ENCODE results near the gene C22orf23.

Gene C22orf23

DNA sequence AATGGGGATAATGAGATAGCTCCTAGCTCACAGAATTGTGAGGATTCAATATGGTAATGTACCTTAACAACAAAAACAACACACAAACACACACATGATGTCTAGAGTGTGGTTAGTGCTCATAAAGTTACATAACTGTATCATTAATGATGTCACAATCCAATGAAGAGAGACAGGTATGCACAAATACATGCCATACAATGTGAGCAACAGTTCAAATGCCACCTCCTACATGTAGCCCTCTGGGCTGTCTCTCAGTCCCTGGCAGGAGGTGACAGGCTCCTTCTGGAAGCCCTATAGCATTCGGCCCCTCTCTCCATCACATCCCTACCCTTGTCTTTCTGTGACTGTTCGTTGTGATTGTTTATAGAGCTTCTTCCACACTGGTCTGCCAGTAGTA is 55.6 kb downstream of the C22orf23 start:
- DNase-seq (ENCODE audit: low read depth) = no peak

DNA sequence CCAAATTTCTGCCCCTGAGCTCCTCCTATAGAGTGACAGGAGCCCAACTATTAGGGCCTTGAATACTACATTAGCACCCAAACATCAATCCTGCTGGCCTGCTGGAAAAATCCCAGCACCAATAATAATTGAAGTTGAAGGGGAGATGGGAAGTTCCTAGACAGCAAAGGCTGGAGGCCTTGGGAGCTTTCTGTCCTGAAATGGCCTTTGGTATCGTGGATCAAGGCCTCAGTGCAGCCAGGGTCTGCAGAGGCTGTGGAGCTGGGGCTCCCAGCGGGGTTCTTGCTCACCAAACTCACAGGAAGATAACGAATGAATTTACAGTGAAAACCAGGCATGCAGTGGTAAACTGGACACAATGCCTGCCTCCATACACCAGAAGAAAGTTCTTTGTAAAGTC is 56.5 kb downstream of the C22orf23 start:
- no peak for DNase-seq (ENCODE audit: low read depth)

DNA sequence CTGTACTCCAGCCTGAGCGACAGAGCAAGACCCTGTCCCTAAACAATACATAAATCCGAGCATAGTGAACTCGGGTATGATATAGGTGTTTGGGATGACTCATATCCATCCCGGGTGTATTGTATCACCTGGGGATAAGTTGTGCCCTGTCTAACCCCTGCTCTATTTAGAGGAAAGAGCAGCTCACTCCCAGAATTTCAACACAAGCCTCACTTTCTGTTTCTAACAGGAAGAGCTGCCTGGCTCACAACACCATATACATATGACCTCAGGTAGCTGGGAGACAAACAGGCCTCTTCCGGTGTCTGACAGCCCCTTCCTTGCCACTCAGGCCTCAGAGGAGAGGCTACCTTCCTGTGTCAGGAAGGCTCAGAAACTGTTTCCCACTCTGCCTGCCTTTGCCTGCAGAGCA is 57.2 kb downstream of the C22orf23 start:
- DNase-seq (ENCODE audit: low read depth) = no peak

DNA sequence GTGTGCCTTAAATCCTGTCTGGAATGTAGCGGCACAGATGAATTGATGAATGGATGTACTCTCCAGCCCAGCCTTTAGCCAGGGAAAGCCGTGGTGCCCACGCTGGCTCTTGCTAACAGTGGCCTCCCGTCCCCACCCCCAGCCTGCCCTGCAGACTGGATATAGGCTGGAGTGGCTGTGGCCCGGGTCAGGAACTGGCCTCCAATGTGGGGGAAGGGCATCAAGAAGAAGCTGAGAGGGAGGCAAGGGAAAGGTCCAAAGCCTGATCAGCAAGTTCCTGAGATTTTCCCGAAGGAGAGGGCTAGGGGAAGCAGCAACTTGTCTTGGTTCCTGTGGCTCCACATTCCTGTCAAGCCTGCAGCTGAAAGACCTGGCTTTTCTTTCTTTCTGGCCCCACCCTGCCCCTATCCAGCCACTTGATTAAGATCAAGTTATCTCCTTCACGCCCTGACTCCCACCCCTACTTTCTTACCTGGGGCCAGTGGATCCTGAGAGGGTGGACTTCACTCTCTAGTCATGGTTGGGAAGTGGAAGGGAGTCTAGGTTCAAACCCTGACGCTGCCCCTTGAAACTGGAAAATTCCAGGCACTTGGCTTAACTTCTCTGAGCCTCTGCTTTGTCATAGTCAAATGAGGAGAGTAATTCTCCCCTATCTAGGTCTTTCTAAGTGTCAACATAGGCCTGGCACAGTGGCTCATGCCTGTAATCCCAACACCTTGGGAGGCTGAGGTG is 58.3 kb downstream of the C22orf23 start:
- no peak for DNase-seq (ENCODE audit: low read depth)

GRCh38 chr22:37893583-37893983 is 59.8 kb downstream of the C22orf23 start:
- DNase-seq (ENCODE audit: low read depth) = no peak

All from activated T-cell treated with anti-CD3 and anti-CD28 coated beads for 24 hours (primary cell).